OCI-LY7 (cell line): ENCODE measurements around the gene MYO16.

Experiments
- CTCF ChIP-seq: fragments of 200-600 bp; sonication (generic); conservative IDR thresholded peaks from 2 replicates; pipeline ENCODE4 v1.5.1; 2014; ENCODE audit warnings: mild to moderate bottlenecking, antibody characterized with exemption, low read length, moderate library complexity, mixed read lengths
- EZH2phosphoT487 ChIP-seq: fragments of 200-600 bp; sonication (generic); IDR thresholded peaks from 2 replicates; pipeline ENCODE4 v1.6.1; 2018; ENCODE audit warnings: low read depth, borderline replicate concordance, mild to moderate bottlenecking, mixed run types, antibody characterized with exemption, low read length, moderate library complexity, mixed read lengths

- TF ChIP-seq CTCF (no peak), EZH2phosphoT487 (no peak)
Observed at GRCh38 chr13:108860418-108860817, 231.0 kb downstream of the MYO16 start.
